GM23248 (cell line): Measurements from ENCODE around the gene KNDC1. TPM values are rescaled to one million over a fixed set of nuclear protein-coding genes. Genes with fewer than 3 reads are reported as not detected.

ENCODE experiments used
- DNase-seq: peaks from one replicate; pipeline ENCODE4 v3.0.0-alpha.2; 2015
- H2AFZ ChIP-seq: fragments of 200-600 bp; sonication (generic); 2 replicates; pipeline ENCODE4 v1.6.1; 2016; ENCODE audit warnings: antibody characterized with exemption
- H3F3A ChIP-seq: fragments of 200-600 bp; sonication (generic); 2 replicates; pipeline ENCODE4 v1.6.1; 2016; ENCODE audit warnings: mild to moderate bottlenecking, antibody characterized with exemption, mixed run types; ENCODE audit not compliant: insufficient read depth
- H3K27ac ChIP-seq: fragments of 200-600 bp; sonication (generic); 2 replicates; pipeline ENCODE4 v1.5.1; 2016; ENCODE audit warnings: mild to moderate bottlenecking
- H3K27me3 ChIP-seq: fragments of 200-600 bp; sonication (generic); replicated peaks from 2 replicates; pipeline ENCODE4 v1.6.1; 2016; ENCODE audit warnings: mild to moderate bottlenecking; ENCODE audit not compliant: insufficient read depth
- H3K36me3 ChIP-seq: fragments of 200-600 bp; sonication (generic); 2 replicates; pipeline ENCODE4 v1.6.1; 2016; ENCODE audit warnings: low read depth, mild to moderate bottlenecking
- H3K4me1 ChIP-seq: fragments of 200-600 bp; sonication (generic); 2 replicates; pipeline ENCODE4 v1.6.1; 2016; ENCODE audit warnings: mild to moderate bottlenecking; ENCODE audit not compliant: insufficient read depth
- H3K4me2 ChIP-seq: fragments of 200-600 bp; sonication (generic); one replicate; pipeline ENCODE4 v1.6.1; 2016; ENCODE audit warnings: mild to moderate bottlenecking; ENCODE audit not compliant: unreplicated experiment
- H3K4me3 ChIP-seq: fragments of 200-600 bp; sonication (generic); 2 replicates; pipeline ENCODE4 v1.5.1; 2016; ENCODE audit warnings: mild to moderate bottlenecking
- H3K79me2 ChIP-seq: fragments of 200-600 bp; sonication (generic); 2 replicates; pipeline ENCODE4 v1.6.1; 2016; ENCODE audit warnings: mild to moderate bottlenecking; ENCODE audit not compliant: insufficient read depth
- H3K9ac ChIP-seq: fragments of 200-600 bp; sonication (generic); 2 replicates; pipeline ENCODE4 v1.6.1; 2016; ENCODE audit warnings: mild to moderate bottlenecking
- H3K9me2 ChIP-seq: fragments of 200-600 bp; sonication (generic); 2 replicates; pipeline ENCODE4 v1.6.1; 2016; ENCODE audit warnings: mixed run types, mild to moderate bottlenecking, moderate library complexity; ENCODE audit not compliant: insufficient read depth
- H3K9me3 ChIP-seq: fragments of 200-600 bp; sonication (generic); one replicate; pipeline ENCODE4 v1.6.1; 2017; ENCODE audit warnings: low read depth
- H4K20me1 ChIP-seq: fragments of 200-600 bp; sonication (generic); 2 replicates; pipeline ENCODE4 v1.6.0; 2016; ENCODE audit not compliant: insufficient read depth
- EZH2 ChIP-seq: fragments of 200-600 bp; sonication (generic); IDR thresholded peaks from 2 replicates; pipeline ENCODE4 v1.6.1; 2018; ENCODE audit warnings: antibody characterized with exemption, mild to moderate bottlenecking; ENCODE audit not compliant: insufficient read depth, poor library complexity, severe bottlenecking
- EZH2phosphoT487 ChIP-seq: fragments of 200-600 bp; sonication (generic); IDR thresholded peaks from 2 replicates; pipeline ENCODE4 v1.6.1; 2018; ENCODE audit warnings: antibody characterized with exemption, moderate library complexity, mild to moderate bottlenecking, low read depth; ENCODE audit not compliant: insufficient read depth
- WGBS, 2 experiments: methylation state at CpG; one replicate each; pipeline ENCODE4 v1.1.6; 2015 to 2017; ENCODE audit warnings: low lambda C conversion rate in 2 of 2, low coverage in 1 of 2; ENCODE audit errors: missing lambda C conversion rate in 2 of 2; 5-methylcytosine and 5-hydroxymethylcytosine counted together
- in situ Hi-C: fragments of 300-500 bp; cut with MboI; formaldehyde crosslinking; loops from 2 replicates; pipeline ENCODE4 v1.15.0; 2020
- polyA plus RNA-seq: library from polyadenylated mRNA; unstranded; fragments of >200 nt; fragmentation: Nextera tagmentation; extraction: Ambion mirVana; gene quantifications from 2 replicates; pipeline ENCODE4 v1.2.1, GENCODE V29; 2016
- total RNA-seq: library from RNA; depleted of rRNA; stranded (reverse); fragments of >200 nt; shearing (Covaris generic); gene quantifications from 2 replicates; pipeline ENCODE4 v1.2.3, GENCODE V29; 2014

Gene KNDC1
- total and polyA plus RNA-seq, 2 experiments from 2014 or later, result 0.44 to 0.54 TPM

GRCh38 chr10:133151543-133151972, 8.5 kb upstream of the KNDC1 start:
- Histone ChIP-seq H3K9me3 (no peaks in the 10 kb centered on the region), H3K9ac (no peak overlapping the region), H3K4me2 (no peak overlapping the region), H3K27ac (no peak overlapping the region), H3K9me2 (no peaks in the 10 kb centered on the region), H2AFZ (no peak overlapping the region), H3K36me3 (no peaks in the 10 kb centered on the region), H3K4me3 (no peak overlapping the region), H3K27me3 (peaks cover 74% of the 10 kb centered on the region), H3K4me1 (no peaks in the 10 kb centered on the region), H3K79me2 (no peaks in the 10 kb centered on the region), H4K20me1 (no peaks in the 10 kb centered on the region), H3F3A (no peaks in the 10 kb centered on the region)
- WGBS, 2 experiments, result 29 to 34% methylated on average over 9 of the region's 9 CpGs
- in situ Hi-C loops, result no loop called here
- TF ChIP-seq EZH2 (no peak), EZH2phosphoT487 (no peak)
- DNase-seq, result no peak

DNA sequence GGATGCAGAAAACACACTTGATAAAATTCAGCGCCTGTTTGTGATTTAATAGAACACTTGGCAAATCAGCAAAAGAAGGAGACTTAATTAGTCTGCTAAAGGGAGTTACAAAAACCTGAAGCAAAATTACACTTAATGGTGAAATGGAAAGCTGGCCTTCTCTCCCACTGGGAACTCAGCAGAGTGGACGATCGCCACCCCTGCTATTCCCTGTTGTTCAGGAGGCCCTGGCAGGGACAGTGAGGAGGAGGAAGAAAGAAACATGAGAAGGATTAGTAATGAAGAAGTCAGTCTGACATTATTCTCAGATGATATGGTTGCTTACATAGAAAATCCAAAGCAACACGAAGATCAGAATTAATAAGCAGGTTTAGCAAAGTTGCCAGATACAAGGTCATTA, 5.6 kb upstream of the KNDC1 start:
- Histone ChIP-seq H3F3A (no peaks in the 10 kb centered on the region), H3K36me3 (no peaks in the 10 kb centered on the region), H3K9me3 (no peaks in the 10 kb centered on the region), H3K4me1 (no peaks in the 10 kb centered on the region), H3K4me3 (no peak overlapping the region), H3K4me2 (no peak overlapping the region), H3K27ac (no peak overlapping the region), H3K27me3 (peaks cover 54% of the 10 kb centered on the region), H2AFZ (no peak overlapping the region), H3K79me2 (no peaks in the 10 kb centered on the region), H4K20me1 (no peaks in the 10 kb centered on the region), H3K9ac (no peak overlapping the region), H3K9me2 (no peaks in the 10 kb centered on the region)
- WGBS, 2 experiments, result 67 to 68% methylated on average over 4 of the region's 4 CpGs
- TF ChIP-seq EZH2 (no peak), EZH2phosphoT487 (no peak)
- no peak for DNase-seq
- in situ Hi-C loops, result no loop called here

DNA sequence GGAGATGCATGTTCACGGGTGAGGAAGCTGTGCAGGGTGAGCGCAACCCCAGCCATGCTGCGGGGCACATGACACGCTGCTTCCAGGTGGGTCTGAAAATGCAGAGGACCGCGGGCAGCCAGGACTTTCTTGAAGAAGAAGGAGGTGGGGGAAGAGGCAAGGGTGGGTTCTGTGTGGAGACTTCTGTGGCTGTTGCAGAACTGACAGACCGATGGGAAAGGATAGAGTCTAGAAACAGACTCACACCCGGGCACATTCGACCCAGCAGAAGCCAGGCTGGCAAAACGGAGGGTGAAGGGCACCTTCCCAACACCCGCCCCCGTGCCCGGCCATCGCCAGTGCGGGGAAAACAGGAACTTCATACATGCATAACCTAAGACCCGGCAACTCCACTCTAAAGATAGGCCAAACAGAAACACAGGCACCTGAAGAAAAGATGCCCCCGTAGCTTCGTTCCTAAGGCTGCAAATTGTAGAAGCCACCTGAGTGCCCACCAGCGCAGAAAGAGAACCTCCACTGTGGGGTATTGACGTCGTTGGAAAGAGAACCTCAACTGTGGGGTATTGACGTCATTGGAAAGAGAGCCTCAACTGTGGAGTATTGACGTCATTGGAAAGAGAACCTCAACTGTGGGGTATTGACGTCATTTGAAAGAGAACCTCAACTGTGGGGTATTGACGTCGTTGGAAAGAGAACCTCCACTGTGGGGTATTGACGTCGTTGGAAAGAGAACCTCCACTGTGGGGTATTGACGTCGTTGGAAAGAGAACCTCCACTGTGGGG, 4.8 kb upstream of the KNDC1 start:
- Histone ChIP-seq H3F3A (no peaks in the 10 kb centered on the region), H4K20me1 (no peaks in the 10 kb centered on the region), H3K27ac (no peak overlapping the region), H3K4me2 (no peak overlapping the region), H3K9me3 (no peaks in the 10 kb centered on the region), H3K4me1 (no peaks in the 10 kb centered on the region), H3K27me3 (peaks cover 50% of the 10 kb centered on the region), H2AFZ (no peak overlapping the region), H3K36me3 (no peaks in the 10 kb centered on the region), H3K4me3 (no peak overlapping the region), H3K9ac (no peak overlapping the region), H3K9me2 (no peaks in the 10 kb centered on the region), H3K79me2 (no peaks in the 10 kb centered on the region)
- no peak for DNase-seq
- TF ChIP-seq EZH2, result no peak
- TF ChIP-seq EZH2phosphoT487, result no peak
- in situ Hi-C loops, result no loop called here
- 72% methylated on average over 21 to 30 of the region's 30 CpGs for WGBS, 2 experiments

DNA sequence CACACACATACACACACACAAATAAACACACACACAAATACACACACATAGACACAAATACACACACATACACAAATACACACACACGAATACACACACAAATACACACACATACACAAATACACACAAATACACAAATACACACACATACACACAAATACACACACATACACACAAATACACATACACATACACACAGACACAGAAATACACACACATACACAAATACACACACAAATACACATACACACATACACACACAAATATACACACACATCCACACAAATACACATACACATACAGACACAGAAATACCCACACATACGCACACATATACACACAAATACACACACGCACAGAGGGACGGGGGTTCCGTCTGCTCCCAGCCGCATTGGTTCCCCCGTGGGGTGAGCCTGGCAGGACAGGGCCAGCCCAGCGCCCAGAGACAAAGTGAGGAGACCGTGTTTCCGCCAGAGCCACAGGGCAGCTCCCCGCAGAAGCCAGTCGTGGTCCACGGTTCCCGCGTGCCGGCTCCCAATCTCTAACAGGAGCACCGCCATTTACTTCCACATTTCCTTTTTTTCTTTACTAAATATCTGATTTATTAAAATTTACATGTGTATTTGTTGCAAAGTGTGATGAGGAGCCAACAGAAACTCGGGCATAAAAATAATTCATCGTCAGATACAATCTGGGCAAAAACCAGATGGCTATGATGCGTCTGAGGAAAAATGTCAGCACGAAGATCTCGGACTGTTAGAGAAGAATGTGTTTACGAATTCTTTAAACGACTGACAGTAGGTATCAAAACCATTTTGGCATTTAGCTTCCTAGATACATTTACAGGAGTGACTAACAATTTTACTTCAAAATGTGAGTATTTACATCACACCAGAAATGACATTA, 3.1 kb upstream of the KNDC1 start:
- Histone ChIP-seq H3K9me3 (no peaks in the 10 kb centered on the region), H4K20me1 (no peaks in the 10 kb centered on the region), H2AFZ (no peak overlapping the region), H3F3A (no peaks in the 10 kb centered on the region), H3K79me2 (no peaks in the 10 kb centered on the region), H3K4me2 (no peak overlapping the region), H3K4me3 (no peak overlapping the region), H3K4me1 (no peaks in the 10 kb centered on the region), H3K9ac (no peak overlapping the region), H3K36me3 (no peaks in the 10 kb centered on the region), H3K9me2 (no peaks in the 10 kb centered on the region), H3K27me3 (peaks cover 38% of the 10 kb centered on the region), H3K27ac (no peak overlapping the region)
- in situ Hi-C loops, result no loop called here
- no peak for DNase-seq
- no peak for TF ChIP-seq EZH2
- no peak for TF ChIP-seq EZH2phosphoT487
- WGBS, 2 experiments, result 46 to 47% methylated on average over 24 of the region's 24 CpGs
